AG09309 (cell line): ENCODE data around the gene LEAP2.

Source experiments
- DNase-seq: peaks from one replicate; pipeline ENCODE4 v3.0.0-alpha.2; 2010; ENCODE audit warnings: low read depth
- H3K4me3 ChIP-seq: 2 replicates; pipeline ENCODE4 v1.5.1; 2011; ENCODE audit warnings: mild to moderate bottlenecking, low read depth, low read length, moderate library complexity; ENCODE audit not compliant: control insufficient read depth
- TF ChIP-seq, protein P1 (sequence below): IDR thresholded peaks from 2 replicates; pipeline ENCODE4 v1.5.1; 2011; ENCODE audit warnings: mild to moderate bottlenecking, low read depth, low read length, inconsistent platforms; ENCODE audit not compliant: insufficient read depth, control insufficient read depth; ENCODE audit errors: missing control alignments

LEAP2 gene

GRCh38 chr5:132827943-132828673, 45.4 kb upstream of the LEAP2 start:
- DNase-seq = no peak
- TF ChIP-seq, protein P1, sequence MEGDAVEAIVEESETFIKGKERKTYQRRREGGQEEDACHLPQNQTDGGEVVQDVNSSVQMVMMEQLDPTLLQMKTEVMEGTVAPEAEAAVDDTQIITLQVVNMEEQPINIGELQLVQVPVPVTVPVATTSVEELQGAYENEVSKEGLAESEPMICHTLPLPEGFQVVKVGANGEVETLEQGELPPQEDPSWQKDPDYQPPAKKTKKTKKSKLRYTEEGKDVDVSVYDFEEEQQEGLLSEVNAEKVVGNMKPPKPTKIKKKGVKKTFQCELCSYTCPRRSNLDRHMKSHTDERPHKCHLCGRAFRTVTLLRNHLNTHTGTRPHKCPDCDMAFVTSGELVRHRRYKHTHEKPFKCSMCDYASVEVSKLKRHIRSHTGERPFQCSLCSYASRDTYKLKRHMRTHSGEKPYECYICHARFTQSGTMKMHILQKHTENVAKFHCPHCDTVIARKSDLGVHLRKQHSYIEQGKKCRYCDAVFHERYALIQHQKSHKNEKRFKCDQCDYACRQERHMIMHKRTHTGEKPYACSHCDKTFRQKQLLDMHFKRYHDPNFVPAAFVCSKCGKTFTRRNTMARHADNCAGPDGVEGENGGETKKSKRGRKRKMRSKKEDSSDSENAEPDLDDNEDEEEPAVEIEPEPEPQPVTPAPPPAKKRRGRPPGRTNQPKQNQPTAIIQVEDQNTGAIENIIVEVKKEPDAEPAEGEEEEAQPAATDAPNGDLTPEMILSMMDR = no peak
- H3K4me3 ChIP-seq = no peak overlapping the region

DNA sequence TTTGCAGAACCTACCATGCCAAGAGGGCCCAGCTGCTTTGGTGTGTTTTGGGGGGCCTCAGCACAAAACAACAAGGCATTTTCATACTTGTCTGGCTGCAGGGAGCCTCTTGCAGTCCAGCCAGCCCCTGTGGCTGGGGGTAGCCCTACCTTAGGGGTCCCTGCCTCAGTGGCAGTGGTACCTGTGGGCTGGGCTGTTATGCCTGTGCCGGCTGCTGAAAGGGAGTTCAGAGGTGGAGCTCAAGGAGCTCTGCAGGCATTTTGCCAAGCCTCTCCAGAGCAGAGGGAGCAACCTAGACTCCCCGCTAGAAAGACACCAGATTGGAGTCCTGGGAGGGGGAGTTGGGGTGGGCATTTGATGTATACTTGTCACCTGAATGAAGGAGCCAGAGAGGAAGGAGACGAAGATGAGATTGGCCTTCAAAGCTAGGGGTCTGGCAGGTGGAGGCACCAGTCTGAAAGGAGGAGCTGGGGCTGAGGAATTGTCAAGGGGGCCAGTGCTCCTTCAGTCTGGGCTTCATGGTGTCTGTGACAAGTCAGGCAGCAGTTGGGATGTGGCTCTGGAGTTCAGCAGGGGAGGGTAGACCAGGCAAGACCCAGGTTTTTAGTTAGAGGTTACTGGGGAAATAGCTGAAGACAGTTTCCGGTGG, 44.5 kb upstream of the LEAP2 start:
- DNase-seq = no peak
- peak overlapping the region; percentile 71 for H3K4me3 ChIP-seq
- TF ChIP-seq, protein P1 = no peak

DNA sequence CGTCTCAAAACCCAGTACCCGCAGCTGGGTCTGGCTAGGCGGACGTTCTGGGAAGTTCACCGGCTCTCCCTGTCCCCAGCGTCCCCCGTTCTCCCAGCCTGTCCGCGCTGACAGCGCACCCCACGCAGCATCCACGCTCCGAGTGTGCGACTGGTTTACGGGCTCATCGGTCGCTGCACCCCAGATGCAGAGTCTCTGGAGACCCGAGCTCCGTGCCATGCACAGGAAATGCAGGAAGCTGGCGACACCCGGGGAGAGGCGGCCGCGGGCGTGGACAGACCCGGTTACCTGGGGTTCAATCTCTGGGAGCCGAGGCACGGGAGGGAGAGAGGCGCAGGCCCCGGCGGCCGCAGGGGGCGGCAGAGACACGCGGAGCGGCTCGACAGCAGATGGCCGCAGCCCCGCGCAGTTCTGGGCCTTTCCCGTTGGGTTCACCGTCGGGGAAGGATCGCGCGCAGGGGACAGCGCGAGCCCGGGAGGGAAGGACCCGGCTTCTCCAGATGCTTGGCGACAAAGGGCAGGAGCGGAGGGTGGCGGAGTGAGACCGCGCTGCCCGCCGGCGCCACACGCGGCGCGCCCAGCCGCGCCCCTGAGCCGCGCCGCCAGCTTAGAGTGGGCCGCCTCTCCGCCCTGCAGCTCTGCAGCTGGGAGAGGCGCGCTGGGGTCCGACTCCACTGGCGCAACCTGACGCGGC, 43.6 kb upstream of the LEAP2 start:
- no peak for DNase-seq
- TF ChIP-seq, protein P1 = peak; percentile 92
- H3K4me3 ChIP-seq = peak overlapping the region; percentile 71

GRCh38 chr5:132830436-132831094, 42.9 kb upstream of the LEAP2 start, which contains the start of gene SHROOM1:
Gene SHROOM1, minus strand, starts transcription at chr5:132830647. Its CDS starts 4,507 bp downstream, at chr5:132826140.
- peak within 1 kb of the TSS; percentile 71 for H3K4me3 ChIP-seq
- DNase-seq = no peak
- TF ChIP-seq, protein P1 = no peak

DNA sequence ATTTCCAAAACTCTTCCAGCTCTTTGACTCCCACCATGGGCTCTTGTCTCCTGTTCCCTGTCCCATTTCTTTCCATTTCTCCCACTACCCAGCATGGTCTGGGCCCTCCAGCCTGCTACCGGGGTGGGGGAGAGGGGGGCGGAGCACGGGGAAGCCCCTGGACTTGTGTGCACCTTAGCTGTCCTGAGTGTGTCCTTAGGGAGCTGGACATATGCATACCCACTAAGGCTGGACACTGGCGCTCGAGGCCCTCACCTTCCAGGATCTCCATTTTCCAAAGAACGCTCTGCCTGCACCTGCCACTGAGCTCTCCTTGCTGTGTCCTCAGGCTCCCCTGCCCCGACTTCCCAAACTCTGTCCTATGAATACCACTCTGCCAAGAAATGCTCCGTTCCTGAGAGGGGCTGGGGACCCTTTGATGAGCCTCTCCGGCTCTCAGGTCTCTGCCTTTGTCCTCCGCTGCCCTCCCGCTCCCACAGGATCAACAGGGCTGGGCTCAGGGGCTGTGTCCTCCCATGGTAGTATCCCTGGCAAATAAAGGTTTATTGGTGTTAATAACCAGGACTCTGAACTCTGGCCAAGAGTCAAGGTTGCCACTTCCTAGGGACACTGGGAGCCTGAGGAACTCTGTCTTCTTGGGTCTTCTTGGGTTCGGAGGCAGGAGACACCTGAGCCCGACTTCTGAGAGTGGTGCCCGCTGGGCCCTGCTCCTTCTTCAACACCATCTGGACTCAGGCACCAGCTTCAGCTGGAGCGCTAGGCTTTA, 42.2 kb upstream of the LEAP2 start:
- peak overlapping the region; percentile 71 for H3K4me3 ChIP-seq
- DNase-seq = no peak
- TF ChIP-seq, protein P1 = no peak
